GM19351 (cell line): ENCODE results near the gene GSDME.
A peak's percentile ranks its signal among the peaks of the same experiment; 100 is the strongest.

Experiments used
- ATAC-seq: cut with Tn5 transposase; IDR thresholded peaks from one replicate; pipeline ENCODE4 v1.9.1; 2021; ENCODE audit warnings: mild to moderate bottlenecking, moderate library complexity; ENCODE audit not compliant: unreplicated experiment

GSDME gene

GRCh38 chr7:24773646-24774045 lies 16.4 kb upstream of the GSDME start:
- no peak for ATAC-seq

- no peak for ATAC-seq
Measured at GRCh38 chr7:24769851-24770250, 12.6 kb upstream of the GSDME start.

- ATAC-seq, result peak; percentile 43
Measured at GRCh38 chr7:24769014-24769830, 12.0 kb upstream of the GSDME start.

DNA sequence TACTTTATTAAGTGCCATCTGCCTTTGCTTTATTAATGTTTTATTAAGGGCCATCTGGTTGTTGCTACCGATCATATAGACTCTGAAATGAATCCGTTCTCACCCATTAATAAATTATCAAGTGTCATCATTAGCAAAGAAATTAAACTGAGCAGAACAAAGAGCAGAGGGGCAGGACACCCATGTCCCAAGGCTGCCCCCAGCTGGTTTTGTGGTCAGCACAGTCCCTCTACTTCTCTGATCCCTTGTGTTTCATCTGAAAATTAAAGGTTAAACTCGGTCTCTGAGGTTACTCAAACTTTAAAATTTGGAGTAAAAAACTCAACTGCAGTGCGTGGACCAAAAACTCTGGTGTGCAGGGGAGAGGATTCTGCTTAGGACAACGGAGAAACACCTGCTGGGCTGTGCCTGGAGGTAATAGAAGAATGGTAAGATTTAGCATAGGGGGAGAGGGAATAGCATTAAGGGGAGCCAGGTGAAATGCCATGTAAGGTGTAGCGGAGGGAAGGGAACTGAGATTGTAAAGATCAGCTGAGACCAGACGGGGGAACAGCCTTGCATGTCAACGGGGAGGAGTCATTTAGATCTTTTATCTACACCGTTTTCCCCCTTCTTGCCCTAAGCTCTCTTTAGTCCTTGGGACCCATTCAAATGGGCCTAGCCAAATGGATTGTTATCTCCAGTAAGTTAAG lies 10.8 kb upstream of the GSDME start:
- no peak for ATAC-seq

DNA sequence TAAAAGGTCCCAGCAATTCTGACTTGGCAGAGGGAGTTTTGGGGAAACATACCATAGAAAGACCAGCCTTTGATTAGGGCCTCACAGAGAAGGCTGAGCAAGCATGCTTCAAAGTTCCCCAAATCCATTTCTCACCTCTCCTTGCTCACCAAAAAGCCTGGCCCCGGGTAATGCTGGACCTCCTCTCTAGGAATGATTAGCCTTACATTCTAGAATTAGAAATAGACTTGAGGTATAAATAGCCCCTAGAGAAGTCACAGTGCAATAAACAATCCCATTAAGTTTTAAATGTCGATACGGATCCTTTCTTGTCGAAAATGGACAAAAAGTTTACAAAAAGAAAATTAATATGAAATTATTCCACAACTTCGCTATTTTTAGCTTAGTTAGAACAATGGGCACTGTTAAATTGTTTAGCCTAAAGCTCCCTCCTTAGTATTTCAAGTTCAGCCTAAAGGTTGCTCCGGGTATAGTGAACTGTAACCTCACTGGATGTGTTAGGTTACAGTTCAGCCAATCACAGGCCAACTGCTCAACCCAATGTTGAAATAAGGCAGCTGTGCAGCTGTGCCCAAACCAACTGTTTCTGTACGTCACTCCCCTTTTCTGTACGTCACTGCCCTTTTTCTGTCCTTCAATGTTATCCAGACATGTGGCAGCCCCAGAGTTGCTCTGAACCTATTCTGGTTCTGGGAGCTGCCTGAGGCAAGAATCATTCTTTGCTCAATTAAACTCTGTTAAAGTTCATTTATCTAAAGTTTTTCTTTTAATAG lies 7.9 kb upstream of the GSDME start:
- no peak for ATAC-seq

DNA sequence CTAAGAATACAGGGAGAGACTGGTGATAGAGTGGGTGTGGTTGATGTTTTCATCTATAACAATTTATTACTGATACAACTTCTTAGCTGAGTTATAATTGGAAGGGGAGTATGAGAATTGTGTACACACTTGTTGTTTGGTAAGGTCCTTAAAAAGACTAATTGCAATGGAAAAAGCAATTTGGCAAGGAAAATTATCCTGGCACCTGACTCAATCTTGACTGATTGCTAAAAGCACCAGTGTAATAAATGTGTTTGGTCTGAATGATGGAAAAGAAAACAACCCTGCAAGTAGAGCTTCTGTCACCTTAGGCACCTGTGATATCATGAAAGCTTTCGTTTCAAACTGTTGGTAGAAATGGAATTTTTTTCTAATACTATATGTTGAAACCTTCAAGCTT lies 6.7 kb upstream of the GSDME start:
- ATAC-seq, result no peak

DNA sequence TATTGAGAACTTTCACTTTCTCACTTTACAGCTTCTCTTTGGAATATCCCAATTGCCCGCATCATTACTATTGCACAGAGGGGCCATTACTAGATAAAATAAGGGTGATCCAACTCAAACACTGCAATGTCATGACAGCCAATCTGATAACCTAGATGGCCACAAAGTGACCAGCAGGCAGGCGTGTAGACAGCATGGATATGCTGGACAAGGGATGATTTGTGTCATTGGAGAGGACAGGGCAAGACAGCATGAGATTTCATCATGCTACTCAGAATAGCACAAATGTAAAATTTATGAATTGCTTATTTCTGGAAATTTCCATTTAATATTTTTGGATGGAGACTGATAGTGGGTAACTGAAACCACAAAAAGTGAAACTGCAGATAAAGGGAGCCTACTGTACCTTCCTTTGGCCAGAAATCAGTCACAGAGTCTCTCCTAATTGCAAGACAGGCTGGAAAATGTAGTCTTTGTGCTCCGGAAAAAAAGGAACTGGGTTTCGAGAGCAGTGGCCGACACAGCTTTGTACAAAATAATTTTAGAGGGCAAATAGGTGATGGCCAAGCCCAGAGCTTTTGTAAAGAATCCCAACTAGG lies 6.1 kb upstream of the GSDME start:
- ATAC-seq, result no peak

DNA sequence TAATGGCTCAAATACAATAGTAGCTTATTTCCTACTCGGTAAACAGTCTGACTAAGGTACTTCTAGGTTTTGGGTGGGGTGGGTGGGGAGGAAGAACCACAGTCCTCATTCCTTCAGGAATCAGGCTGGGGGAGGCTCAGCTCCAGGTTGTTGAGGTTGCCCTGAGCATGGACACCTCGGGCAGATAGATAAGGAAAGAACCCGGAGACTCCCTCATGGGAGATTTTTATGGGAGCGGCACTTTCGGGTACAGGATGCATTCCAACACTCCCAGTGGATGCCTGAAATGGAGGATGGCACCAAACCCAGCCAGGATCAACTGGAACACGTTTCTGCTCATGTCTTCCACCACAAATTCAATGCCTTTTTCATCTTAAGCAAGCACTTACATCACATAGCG lies 5.5 kb upstream of the GSDME start:
- no peak for ATAC-seq

DNA sequence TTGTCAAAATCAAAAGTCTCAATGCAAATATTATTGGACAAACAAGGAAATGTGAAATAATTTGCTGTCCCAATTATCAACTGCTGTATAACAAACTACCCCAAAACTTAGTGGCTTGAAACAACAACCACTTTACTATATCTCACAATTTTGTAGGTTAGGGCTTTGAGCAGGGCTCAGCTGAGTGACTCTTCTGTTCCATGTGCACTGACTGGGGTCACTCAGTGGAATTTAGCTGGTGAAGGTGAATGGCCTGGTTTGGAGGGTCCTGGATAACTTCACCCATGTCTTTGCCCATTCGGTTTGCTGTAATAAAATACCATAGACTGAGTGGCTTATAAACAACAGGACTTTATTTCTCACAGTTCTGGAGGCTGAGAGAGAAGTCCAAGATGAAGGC lies 3.7 kb upstream of the GSDME start:
- ATAC-seq, result no peak

DNA sequence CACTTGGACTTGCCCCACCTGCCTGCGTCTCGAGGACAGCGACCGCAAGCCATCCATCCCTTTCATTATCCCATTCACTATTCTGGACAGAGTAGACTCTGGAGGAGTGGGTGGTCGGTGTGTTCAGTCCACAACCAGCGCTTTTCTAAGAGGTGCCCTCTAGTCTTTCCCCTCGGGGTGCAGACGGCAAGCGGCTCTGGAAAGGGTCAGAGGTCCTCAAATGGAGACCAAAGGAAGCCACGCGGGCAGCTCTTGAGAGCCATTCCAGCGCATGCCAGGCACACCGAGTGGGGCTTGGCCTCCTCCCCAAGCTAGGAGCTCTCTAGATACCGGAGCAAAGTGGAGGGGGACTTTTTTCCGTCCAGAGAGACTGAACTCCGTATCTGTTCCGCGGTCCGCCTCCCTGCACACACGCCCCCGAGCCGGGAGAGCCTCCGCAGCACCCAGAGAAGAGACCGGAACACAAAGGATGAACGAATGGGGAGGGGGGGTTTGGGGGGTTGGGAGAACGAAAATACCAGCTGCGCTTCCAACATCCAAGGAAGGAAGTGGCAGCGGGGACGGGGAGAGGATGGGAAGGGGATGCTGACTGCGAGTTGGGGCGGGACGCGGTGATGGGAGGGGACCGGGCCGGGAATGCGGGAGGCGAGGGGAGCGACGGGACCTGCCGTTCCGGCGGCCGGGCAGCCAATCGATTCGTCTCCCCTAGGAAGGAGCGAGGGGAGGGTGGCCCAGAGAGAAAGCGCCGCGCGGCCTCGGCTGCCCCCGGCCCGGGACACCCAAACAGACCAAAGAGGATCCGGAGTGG lies 515 bp downstream of the GSDME start:
- no peak for ATAC-seq

DNA sequence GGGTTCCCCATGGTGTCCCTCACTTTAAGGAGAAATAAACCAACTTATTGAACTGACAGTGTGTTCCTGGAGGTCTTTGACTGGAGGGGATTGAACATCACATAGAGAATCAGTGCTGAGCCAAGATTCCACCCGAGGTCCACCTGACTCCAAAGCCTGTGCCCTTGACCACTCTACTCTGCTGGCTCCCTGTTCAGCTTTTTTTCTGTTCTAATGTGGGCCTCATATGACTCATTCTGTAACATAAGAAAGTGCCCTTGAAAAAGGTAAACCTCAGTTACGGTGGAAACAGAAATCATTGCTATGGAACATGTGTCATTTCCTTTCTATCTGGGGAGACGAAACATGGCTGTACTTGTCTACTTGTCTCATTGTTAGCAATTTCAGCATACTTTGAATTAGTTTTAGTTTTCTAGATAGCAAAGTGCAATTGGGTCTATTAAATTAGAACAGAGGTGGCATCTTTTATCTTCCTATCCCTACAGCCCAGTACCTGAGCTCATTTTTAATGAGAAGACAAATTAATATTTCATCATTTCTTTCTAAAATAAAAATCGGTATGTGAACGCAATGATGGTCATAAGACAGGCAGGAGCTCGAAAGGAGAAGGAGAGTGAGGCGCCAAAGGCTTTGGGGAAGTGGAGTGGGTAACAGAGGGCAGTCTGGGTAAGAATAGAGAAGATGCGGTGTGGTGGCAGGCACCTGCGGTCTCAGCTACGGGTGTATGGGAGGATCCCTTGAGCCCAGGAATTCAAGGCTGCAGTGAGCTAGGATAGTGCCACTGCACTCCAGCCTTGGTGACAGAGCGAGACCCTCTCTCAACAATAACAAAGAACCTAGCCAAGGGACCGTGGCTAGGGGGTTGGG lies 1.5 kb downstream of the GSDME start:
- ATAC-seq, result peak; percentile 65

GRCh38 chr7:24754906-24755506 lies 2.3 kb downstream of the GSDME start:
- no peak for ATAC-seq

DNA sequence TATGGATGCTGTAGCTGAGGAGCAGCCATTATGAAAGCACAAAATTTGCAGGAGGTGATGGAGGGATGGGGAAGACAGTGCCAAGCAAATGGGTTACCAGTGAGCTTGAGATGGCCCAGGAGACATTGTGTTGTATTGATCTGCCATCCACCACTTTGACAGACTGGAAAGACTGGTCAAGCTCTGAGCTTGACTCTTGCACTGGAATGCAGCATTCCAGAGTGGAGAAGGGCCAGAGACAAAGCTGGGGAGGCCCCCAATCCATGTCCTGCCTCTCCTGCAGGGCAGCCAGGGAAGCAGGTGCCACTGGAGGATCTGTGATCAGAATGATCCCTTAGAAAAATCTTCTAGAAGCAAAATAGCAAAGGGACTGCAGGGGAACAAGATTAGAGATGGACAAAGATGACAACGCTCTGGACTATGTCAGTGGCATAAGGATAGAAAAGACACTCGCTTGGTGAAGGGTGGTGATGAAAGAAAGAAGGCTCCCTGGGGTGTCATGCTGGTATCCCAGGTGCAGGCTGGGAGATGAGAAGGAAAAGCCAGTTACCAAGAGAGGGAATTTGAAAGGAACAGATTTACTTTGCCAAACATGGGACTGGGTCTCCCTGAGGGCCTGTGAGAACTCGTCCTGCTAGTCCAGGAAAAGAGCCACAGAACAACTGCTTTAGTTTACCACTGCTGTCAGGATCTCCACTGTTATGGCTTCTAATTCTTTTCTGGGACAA lies 5.0 kb downstream of the GSDME start:
- ATAC-seq, result no peak

- ATAC-seq, result no peak
Measured at GRCh38 chr7:24751484-24751883, 5.8 kb downstream of the GSDME start.

GRCh38 chr7:24750441-24751055 lies 6.7 kb downstream of the GSDME start:
- no peak for ATAC-seq

DNA sequence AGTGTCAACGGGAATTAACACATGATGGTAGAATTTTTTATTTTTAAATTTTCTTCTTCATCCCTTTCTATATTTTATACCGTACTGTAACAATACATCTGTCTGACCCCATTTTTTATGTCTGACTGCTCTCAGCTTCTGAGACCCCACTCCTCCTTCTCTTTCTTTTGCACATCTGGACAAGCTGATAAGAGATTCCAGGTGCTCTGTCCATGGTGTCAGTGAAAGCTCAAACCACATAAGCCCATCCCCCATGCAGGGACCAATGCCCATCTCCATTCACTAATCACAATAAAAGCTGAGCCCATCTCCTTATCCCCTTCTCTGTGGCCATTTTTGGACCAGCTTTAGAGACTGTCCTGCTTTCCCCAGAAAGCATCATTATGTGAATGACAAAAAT lies 8.7 kb downstream of the GSDME start:
- no peak for ATAC-seq

DNA sequence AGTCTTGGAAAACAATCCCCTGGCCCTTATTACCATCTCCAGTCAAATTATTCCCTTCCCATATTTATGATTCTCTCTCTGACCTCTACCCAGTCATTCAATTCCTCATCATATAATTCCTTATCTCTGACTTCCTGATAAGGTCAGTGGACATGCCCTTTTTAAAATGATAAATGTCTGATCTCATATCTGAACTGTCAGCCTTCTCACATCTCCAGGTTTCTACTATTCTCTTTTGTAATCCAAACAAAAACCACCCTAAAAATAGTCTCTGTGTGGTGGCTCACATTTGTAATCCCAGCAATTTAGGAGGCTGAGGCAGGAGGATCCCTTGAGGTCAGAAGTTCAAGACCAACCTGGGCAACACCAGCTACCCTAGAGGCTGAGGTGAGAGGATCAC lies 11.9 kb downstream of the GSDME start:
- no peak for ATAC-seq

DNA sequence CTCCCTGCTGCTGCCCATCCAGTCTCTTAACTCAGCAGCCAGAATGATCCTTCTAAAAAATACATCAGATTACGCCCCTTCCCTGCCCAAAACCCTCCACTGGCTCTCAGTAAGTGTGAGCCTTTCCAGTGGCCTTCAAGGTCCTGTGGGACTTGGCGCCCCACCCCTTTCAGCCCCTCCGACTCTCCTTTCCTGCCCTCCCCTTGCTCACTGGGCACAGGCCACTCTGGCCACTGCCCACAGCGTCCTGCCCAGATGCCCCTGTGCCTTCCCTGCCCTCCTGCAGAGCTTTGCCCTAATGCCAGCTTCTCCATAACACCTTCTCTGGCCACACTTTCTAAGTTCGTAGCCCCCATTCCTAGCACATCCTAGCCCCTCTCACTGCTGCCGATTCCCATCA lies 13.8 kb downstream of the GSDME start:
- ATAC-seq, result no peak
